HCT116 (cell line): ENCODE measurements around the gene NPVF. TPM values are rescaled to one million over a fixed set of nuclear protein-coding genes. Genes with fewer than 3 reads are reported as not detected.

Experiments used
- ATAC-seq: fragments of 200-7000 bp; cut with Tn5 transposase; 2 replicates; pipeline ENCODE4 v1.9.1; 2020; ENCODE audit warnings: mild to moderate bottlenecking, moderate library complexity
- BruUV-seq: library from RNA; stranded (reverse); fragments of 400-500 nt; replicated peaks from 2 replicates; lab custom pipeline; 2021; lab: Mats Ljungman, UMichigan
- CTCF ChIA-PET: fragments of 300-600 bp; sonication (Branson Sonifier 250); formaldehyde crosslinking; loops from one replicate; lab custom pipeline; 2021; ENCODE audit warnings: antibody characterized with exemption; lab: Charles Lee
- POLR2A ChIA-PET: fragments of 300-600, 350-600 bp; sonication (Branson Sonifier 250); formaldehyde crosslinking; loops from one replicate; lab custom pipeline; 2021; ENCODE audit warnings: antibody characterized with exemption; lab: Charles Lee
- RAD21 ChIA-PET, 2 experiments: fragments of 300-600 bp; sonication (Branson Sonifier 250); formaldehyde crosslinking; loops; one replicate each; lab custom pipeline; 2023; ENCODE audit warnings: low total read pairs in 2 of 2; ENCODE audit not compliant: uncharacterized antibody in 2 of 2, unreplicated experiment in 2 of 2, low non-redundant PET in 1 of 2; lab: Charles Lee
- DNase-seq: peaks from one replicate; pipeline ENCODE4 v3.0.0-alpha.2; 2010; ENCODE audit warnings: low read depth, low spot score
- H2AFZ ChIP-seq: fragments of 200-600 bp; shearing (Covaris generic), sonication (generic); 2 replicates; pipeline ENCODE4 v1.6.1; 2017; ENCODE audit warnings: low read depth, mixed run types, mixed read lengths, antibody characterized with exemption, low read length; ENCODE audit not compliant: poor library complexity, severe bottlenecking
- H3K27ac ChIP-seq: 2 replicates; pipeline ENCODE4 v1.5.1; 2012; ENCODE audit warnings: low read depth, low read length
- H3K27me3 ChIP-seq: fragments of 200-600 bp; sonication (generic); 2 replicates; pipeline ENCODE4 v1.6.1; 2016; ENCODE audit warnings: mixed run types, low read length, mixed read lengths; ENCODE audit not compliant: insufficient read depth
- H3K36me3 ChIP-seq, 2 experiments: fragments of 200-500 bp in 1 of 2; fragments of 200-600 bp in 1 of 2; sonication (Bioruptor generic) in 1 of 2; sonication (generic) in 1 of 2; 2 replicates each; pipeline versions ENCODE4 v1.5.1 to v1.6.1; 2014 to 2016; ENCODE audit warnings: low read length in 2 of 2, inconsistent platforms in 1 of 2, mixed read lengths in 1 of 2, mixed run types in 1 of 2; ENCODE audit not compliant: insufficient read depth in 2 of 2, control insufficient read depth in 1 of 2
- H3K4me1 ChIP-seq, 2 experiments: fragments of 200-600 bp in 1 of 2; sonication (generic) in 1 of 2; 2 replicates each; pipeline versions ENCODE4 v1.5.1 to v1.6.1; 2012 to 2017; ENCODE audit warnings: low read length in 2 of 2, inconsistent platforms in 1 of 2, mild to moderate bottlenecking in 1 of 2, mixed read lengths in 1 of 2, mixed run types in 1 of 2, moderate library complexity in 1 of 2; ENCODE audit not compliant: insufficient read depth in 2 of 2, control insufficient read depth in 1 of 2
- H3K4me2 ChIP-seq: fragments of 200-600 bp; sonication (generic); 2 replicates; pipeline ENCODE4 v1.6.1; 2017; ENCODE audit warnings: mixed run types, low read length, mixed read lengths
- H3K4me3 ChIP-seq, 2 experiments: fragments of 200-600 bp in 1 of 2; sonication (generic) in 1 of 2; replicated peaks in 1 of 2; 2 replicates each; pipeline ENCODE4 v1.5.1; 2011 to 2016; ENCODE audit warnings: low read length in 2 of 2, control low read depth in 1 of 2, low read depth in 1 of 2, mild to moderate bottlenecking in 1 of 2, mixed read lengths in 1 of 2, mixed run types in 1 of 2
- H3K79me2 ChIP-seq: fragments of 200-600 bp; sonication (generic); 2 replicates; pipeline ENCODE4 v1.6.1; 2017; ENCODE audit warnings: mild to moderate bottlenecking, mixed run types, low read length, moderate library complexity, mixed read lengths; ENCODE audit not compliant: insufficient read depth
- H3K9ac ChIP-seq: fragments of 200-600 bp; sonication (generic); 2 replicates; pipeline ENCODE4 v1.6.1; 2016; ENCODE audit warnings: low read length, mixed read lengths
- H3K9me2 ChIP-seq: fragments of 200-600 bp; sonication (generic), shearing (Covaris generic); 2 replicates; pipeline ENCODE4 v1.6.1; 2017; ENCODE audit warnings: mixed run types, mild to moderate bottlenecking, moderate library complexity; ENCODE audit not compliant: insufficient read depth
- H3K9me3 ChIP-seq, 2 experiments: fragments of 200-500 bp in 1 of 2; fragments of 200-600 bp in 1 of 2; sonication (Bioruptor generic) in 1 of 2; sonication (generic) in 1 of 2; 2 replicates each; pipeline ENCODE4 v1.6.1; 2014 to 2017; ENCODE audit warnings: low read length in 2 of 2, mixed read lengths in 2 of 2, inconsistent platforms in 1 of 2, low read depth in 1 of 2, mild to moderate bottlenecking in 1 of 2, mixed run types in 1 of 2, moderate library complexity in 1 of 2; ENCODE audit not compliant: control insufficient read depth in 1 of 2, insufficient read depth in 1 of 2
- H4K20me1 ChIP-seq: fragments of 200-600 bp; sonication (generic), shearing (Covaris generic); 2 replicates; pipeline ENCODE4 v1.6.1; 2017; ENCODE audit warnings: mixed run types, mild to moderate bottlenecking, moderate library complexity; ENCODE audit not compliant: insufficient read depth
- ATF3 ChIP-seq: IDR thresholded peaks from 2 replicates; pipeline ENCODE4 v1.6.1; 2012
- EZH2phosphoT487 ChIP-seq: fragments of 200-600 bp; IDR thresholded peaks from 2 replicates; pipeline ENCODE4 v1.6.1; 2018; ENCODE audit warnings: antibody characterized with exemption, borderline replicate concordance
- FOSL1 ChIP-seq: IDR thresholded peaks from 2 replicates; pipeline ENCODE4 v1.6.1; 2012; ENCODE audit warnings: low read depth
- MAX ChIP-seq: IDR thresholded peaks from 2 replicates; pipeline ENCODE4 v1.6.1; 2012
- POLR2A ChIP-seq: IDR thresholded peaks from 2 replicates; pipeline ENCODE4 v1.7.0; 2011; ENCODE audit warnings: borderline replicate concordance; ENCODE audit not compliant: insufficient read depth, insufficient read length; ENCODE audit errors: extremely low read depth
- RAD21 ChIP-seq: IDR thresholded peaks from 2 replicates; pipeline ENCODE4 v1.6.1; 2012; ENCODE audit warnings: low read depth, mild to moderate bottlenecking
- SP1 ChIP-seq: IDR thresholded peaks from 2 replicates; pipeline ENCODE4 v1.6.1; 2012; ENCODE audit warnings: low read depth
- SRF ChIP-seq: IDR thresholded peaks from 2 replicates; pipeline ENCODE4 v1.6.1; 2012; ENCODE audit warnings: low read depth
- YY1 ChIP-seq: IDR thresholded peaks from 2 replicates; pipeline ENCODE4 v1.6.1; 2011; ENCODE audit warnings: low read length, low read depth, moderate library complexity, mild to moderate bottlenecking; ENCODE audit not compliant: insufficient replicate concordance; ENCODE audit errors: extremely low read depth
- ZBTB33 ChIP-seq: IDR thresholded peaks from 2 replicates; pipeline ENCODE4 v1.6.1; 2011; ENCODE audit warnings: mild to moderate bottlenecking, low read length, moderate library complexity; ENCODE audit not compliant: insufficient replicate concordance; ENCODE audit errors: extremely low read depth
- intact Hi-C: fragments of 100-400 bp; cut with micrococcal nuclease; formaldehyde crosslinking; loops from 2 replicates; pipeline ENCODE4 v1.10.0; 2022
- total RNA-seq: library from RNA; stranded (reverse); gene quantifications from one replicate; pipeline ENCODE4 v1.2.1, GENCODE V29; 2021; ENCODE audit not compliant: unreplicated experiment

NPVF gene
- total RNA-seq, 1 experiment from 2014 or later = not detected

DNA sequence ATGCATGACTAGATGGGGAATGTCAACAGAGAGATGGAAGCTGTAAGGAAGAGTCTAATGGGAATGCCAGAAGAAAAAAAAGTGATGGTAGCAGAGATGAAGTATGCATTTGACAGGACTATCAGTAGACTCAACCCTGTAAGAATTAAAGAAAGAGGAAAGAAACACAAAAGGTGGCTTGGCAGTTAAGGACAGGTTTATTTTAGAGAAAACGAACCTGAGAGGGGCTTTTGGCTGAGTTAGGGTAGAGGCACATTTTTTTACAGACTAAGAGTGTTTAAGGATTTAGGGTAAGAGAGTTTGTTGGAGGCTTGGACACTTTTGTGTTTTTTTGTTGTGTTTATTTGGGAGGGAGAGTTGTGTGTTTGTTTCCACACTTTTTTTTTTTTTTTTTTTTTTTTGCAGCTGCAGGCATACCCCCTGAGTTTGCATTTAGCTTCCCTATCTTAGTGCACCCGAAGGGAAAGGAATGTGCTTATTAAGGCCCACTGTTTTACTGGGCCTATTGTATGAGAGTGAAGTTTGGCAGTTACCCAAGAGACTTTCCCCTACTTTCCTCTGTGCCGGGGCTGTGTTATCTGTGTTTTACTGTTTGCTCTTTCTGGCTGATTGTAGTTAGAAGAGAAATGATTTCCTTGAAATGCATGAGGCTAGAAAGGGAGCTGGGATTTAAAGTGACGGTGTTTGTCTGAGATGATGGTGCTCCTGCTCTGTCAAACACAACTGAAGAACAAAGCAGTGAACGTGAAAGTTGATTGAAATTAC lies 32.0 kb downstream of the NPVF start:
- Histone ChIP-seq H3K27me3 (peaks cover 10% of the 10 kb centered on the region), H3K9ac (no peak overlapping the region), H3K9me2 (0 out of 2 replicates have a peak, but pooled peaks cover 3% of the 10 kb centered on the region), H3K27ac (no peak overlapping the region), H3K79me2 (no peaks in the 10 kb centered on the region), H3K36me3 (no peaks in the 10 kb centered on the region), H3K4me3 (no peak overlapping the region), H3K9me3 (no peaks in the 10 kb centered on the region), H4K20me1 (no peaks in the 10 kb centered on the region), H3K4me2 (no peak overlapping the region), H2AFZ (no peak overlapping the region), H3K4me1 (no peaks in the 10 kb centered on the region)
- TF ChIP-seq SRF (no peak), RAD21 (no peak), MAX (no peak), YY1 (no peak), ATF3 (no peak), POLR2A (no peak), FOSL1 (no peak), ZBTB33 (no peak), EZH2phosphoT487 (no peak), SP1 (no peak)
- ChIA-PET CTCF (no interaction called here), POLR2A (no interaction called here), RAD21 (no interaction called here)
- intact Hi-C loops = no loop called here
- no TSS peak for BruUV-seq
- DNase-seq (no peak), ATAC-seq (no peak)
